GM12874 (cell line): Measurements from ENCODE around the gene SRSF11.

Experiments
- CTCF ChIP-seq: IDR thresholded peaks from 2 replicates; pipeline ENCODE4 v1.5.1; 2011; ENCODE audit warnings: low read depth, mild to moderate bottlenecking, control low read depth, low read length, moderate library complexity; ENCODE audit not compliant: insufficient read depth

SRSF11 gene

GRCh38 chr1:70208292-70208691 is 12.9 kb upstream of the SRSF11 start:
- TF ChIP-seq CTCF: no peak

- TF ChIP-seq CTCF: no peak
These were observed 10.4 kb upstream of the SRSF11 start for GRCh38 chr1:70210820-70211219.

GRCh38 chr1:70211541-70211940 is 9.6 kb upstream of the SRSF11 start:
- TF ChIP-seq CTCF: no peak

GRCh38 chr1:70220015-70220414 is 1.2 kb upstream of the SRSF11 start:
- no peak for TF ChIP-seq CTCF

- TF ChIP-seq CTCF: no peak
These were observed 503 bp upstream of the SRSF11 start for GRCh38 chr1:70220517-70221237.

- no peak for TF ChIP-seq CTCF
These were observed 1.6 kb downstream of the SRSF11 start for GRCh38 chr1:70222716-70223235.

GRCh38 chr1:70224954-70225353 is 3.8 kb downstream of the SRSF11 start:
- TF ChIP-seq CTCF: no peak
